Endometrium (tissue), 2 donors: ENCODE results near the gene ESRRG.

Source experiments
- FAIRE-seq: peaks from 2 replicates; lab custom pipeline; 2012; peaks lifted over from hg19 to GRCh38; lab: Jason Lieb, UNC
- donor health status: control.
- donor health status: control.

Gene ESRRG

DNA sequence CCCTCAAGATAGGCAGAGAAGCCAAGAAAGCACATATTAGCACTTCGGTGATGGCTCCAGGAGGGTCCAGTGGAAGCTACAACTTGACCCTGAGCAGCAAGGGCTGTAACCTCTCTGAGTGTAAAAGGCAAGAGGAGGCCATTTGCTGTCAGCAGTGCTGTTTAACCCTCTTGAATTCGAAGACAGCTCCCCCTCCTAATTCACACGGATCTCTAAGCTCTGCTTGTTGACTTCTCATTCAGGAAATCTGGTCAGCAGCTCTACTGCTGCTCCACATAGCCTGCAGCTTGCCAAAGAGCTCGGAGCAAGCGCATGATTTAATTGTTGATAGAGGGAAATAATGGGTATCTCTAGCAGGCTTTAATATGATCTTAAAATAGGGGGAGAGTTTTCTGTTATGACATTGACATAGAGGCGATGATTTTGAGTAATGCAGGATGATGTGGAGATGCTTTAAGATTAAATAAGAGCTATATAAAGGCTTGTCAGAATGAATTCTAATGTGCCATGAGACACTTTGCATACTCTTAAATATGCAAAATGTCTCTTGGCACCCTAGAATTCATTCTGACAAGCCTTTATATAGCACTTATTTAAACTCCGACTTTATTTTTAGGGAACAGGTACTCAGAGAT lies 220.6 kb downstream of the ESRRG start:
- FAIRE-seq: no peak

DNA sequence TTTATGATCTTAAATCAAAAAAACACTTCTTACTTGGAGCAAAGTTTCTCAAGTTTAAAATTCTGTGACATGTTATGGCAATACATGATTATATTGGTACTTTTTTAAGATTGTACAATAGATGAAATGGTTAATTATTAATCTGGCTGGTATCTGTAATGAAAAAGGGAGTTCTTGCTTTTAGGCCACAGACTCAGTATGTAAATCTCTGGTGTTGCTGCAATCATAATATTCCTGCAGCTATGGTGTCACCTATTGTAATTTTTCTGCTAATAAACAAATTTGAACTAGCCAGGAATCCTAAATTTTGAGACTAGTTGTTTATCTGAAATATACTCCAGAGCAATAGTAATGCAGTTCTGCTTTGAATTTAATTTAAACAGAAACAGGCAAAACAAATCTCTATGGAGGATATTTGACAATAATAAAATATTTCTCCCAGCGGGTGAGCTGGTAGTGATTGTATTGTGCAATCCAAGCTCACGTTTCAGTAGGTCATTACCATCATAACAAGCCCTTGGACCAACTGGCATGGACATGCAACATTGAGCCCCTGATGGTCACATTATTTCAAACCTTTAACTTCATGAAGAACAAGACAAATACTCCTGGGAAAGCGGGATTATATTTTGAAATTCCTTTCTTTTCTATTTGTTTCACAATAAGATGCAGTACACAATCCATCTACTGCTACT lies 222.8 kb downstream of the ESRRG start:
- FAIRE-seq: no peak

DNA sequence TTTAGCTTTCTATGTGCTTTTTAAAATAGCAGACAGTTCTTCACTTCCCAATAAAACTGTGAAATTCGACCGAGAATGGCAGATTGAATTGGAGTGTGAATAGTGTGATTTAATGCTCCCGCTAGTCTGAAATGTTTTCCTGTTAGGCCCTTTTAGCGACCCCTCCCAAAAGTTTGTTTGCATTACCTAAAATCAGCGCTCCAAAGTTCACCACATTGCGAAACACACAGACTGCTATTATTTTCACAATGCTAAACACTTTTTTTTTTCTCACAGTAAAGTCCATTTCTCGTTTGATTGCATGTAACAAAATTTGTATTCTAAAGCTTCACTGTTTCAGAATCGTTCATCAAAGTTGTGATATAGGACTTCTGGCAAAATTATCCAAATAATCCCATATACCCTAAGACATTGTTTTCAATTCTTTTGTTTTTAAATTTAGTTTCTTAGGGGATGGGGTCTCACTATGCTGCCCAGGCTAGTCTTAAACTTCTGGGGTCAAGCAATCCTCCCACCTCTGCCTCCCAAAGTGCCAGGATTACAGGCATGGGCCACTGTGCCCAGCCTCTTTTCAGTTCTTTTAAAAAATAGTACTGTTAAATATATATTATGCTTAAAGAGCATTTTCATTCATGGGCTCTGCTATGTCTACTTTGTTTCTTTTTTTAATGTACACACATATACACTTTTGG lies 223.5 kb downstream of the ESRRG start:
- no peak for FAIRE-seq

DNA sequence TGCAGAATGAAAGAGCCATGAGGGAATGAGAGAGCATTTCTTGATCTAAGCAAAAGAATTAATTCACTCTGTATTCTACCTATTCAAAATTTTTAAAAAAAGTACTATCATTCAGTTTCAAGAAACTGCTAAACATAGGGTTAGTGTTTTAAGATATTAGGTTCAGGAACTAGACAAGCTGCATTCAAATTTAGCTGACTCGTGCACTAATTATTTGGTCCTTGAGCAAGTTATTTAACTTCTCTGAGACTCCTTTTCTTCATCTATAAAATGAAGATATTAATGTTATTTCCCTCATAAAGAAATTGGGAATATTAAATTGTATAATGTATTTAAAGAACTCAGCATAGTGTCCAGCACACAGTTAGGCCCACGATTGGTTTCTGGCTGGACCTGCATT lies 225.0 kb downstream of the ESRRG start:
- no peak for FAIRE-seq

DNA sequence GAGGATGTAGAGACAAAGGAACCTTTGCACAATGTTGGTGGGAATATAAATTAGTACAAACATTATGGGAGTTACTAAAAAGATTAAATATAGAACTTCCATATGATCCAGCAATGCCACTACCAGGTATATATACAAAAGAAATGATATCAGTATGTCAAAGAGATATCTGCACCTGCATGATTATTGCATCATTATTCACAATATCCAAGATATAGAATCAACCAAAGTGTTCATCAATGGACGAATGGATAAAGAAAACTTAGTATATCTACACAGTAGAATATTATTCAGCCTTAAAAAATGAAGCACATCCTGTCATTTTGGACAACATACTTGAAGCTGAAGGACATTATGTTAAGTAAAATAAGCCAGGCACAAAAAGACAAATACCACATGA lies 238.2 kb downstream of the ESRRG start:
- no peak for FAIRE-seq

DNA sequence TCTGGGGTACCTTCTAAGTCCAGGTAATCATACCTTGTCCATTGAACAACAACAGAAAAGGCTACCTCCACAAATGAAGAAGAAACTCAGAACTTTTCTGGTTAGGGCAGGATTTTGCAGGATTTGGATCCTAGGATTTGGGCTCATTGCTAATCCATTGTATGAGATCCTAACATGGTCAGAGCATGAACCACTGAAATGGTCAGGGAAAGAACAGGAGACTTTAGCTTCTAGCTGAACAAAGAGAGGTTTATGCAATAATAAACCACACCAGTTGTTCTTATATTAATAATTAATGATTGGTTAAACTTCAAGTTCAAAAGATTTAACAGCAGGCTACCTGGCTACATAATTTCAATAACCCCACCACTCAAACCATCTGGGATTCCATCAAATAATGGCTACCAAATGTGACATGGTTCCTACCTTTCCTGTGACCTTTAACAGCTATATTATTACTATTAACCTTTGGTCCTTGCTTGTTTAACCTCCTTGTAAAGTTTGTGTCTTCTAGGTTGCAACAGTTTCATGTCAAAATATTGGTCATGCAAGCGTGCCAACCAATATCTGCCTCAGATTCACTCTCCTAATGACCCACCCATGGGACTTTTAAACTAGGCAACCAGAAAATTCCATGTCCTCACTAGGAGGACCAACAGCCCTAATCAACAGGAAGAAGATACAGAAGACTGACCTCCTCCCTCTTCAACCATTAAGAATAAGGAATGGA lies 239.4 kb downstream of the ESRRG start:
- FAIRE-seq: no peak

DNA sequence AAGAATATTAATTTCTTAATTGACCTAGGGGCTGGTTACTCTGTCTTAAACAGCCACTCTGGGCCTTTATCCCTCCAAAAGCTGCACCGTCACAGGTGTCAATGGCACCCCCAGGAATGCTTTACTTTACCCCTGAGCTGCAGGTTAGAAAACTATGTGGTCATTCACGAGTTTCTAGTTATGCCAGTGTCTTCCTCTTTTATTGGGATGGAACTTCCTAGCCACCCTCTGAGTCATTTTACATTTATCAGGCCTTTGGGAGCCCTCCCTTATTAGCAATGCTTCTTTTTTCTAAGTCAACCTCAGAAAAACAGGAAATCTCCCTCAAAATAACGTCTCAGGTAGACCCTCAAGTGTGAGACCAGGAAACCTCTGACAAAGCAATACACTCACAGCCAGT lies 240.6 kb downstream of the ESRRG start:
- FAIRE-seq: no peak

DNA sequence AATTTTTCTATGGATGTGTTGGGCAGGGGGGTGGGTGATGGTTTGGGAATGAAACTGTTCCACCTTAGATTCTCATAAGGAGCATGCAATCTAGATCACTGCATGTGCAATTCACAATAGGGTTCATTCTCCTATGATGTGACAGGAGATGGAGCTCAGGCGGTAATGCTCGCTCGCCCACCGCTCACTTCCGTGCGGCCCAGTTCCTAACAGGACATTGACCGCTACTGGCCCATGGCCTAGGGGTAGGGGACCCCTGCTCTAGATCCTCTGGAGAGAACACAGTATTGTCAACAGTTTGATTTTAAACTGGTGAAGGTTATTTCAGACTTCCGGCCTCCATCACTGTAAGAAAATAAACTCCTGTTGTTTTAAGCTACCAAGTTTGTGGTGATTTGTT lies 245.0 kb downstream of the ESRRG start:
- no peak for FAIRE-seq

DNA sequence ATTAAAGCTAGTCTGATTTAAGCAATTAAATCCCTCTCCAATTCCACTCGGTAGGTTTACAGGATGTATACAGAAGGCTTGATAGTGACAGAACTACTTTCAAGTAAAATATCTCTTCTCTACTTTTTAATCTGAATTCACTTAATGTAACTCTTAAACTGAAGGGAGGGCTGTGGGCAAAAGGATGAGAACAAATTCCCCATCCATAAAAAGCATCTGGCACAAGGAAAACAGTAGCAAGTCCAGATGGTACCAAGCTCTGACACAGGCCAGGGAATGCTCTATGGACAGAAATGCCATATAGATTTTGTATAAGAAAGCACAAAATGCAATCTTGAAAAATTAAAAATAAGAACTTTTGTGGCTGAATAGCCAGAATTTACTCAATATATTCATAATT lies 246.9 kb downstream of the ESRRG start:
- FAIRE-seq: no peak

DNA sequence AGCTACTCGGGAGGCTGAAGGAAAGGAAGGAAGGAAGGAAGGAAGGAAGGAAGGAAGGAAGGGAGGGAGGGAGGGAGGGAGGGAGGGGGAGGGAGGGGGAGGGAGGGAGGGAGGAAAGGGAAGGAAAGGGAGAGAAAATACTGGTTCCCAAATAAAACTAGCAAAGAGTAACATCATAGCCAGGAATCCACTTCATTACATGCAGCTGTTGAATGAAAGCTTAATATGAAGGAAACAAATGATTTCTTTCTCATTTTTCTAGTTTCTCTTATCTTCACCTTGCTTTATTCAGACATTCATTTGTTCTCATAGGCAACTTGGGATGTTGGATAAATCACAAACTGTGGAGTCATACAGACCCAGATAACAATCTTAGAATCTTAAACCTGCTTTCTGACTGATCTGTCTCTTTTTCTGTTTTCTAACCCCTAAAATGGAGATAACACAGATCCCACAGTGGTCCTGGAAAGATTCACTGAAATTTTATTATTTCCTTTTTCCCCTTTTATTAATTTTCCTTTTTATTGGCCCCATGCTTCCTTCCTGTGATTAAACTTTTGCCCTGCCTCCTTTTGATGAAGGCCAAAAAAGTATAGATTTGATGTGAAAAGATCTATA lies 247.5 kb downstream of the ESRRG start:
- FAIRE-seq: no peak

DNA sequence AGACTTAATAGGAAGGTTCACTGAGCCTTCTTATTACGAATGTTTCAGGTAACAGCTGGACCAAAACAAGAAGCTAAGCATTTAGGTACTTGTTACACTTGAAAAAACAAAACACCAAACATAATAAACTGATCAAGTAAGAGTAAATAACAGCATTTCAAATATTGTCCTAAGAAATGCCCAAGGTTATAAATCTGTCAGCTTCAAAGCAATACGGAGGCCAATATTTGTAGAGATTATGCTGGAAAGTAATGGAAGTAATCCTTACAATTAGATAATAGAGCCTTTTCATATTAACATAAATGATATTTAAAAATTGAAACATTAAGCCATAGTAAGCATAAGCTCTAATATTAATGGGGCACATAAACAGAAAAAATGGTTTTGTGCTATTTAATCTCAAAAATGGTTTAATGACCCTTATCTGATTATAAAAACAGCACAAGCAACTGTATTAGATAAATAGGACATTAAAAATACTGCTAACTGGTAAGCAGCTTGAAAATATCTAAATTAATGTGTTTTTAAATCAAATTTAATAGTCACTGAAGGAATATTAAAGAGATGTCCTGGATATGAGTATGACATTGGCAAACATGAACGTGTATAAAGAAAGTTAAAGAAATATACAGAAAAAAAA lies 256.9 kb downstream of the ESRRG start:
- no peak for FAIRE-seq

DNA sequence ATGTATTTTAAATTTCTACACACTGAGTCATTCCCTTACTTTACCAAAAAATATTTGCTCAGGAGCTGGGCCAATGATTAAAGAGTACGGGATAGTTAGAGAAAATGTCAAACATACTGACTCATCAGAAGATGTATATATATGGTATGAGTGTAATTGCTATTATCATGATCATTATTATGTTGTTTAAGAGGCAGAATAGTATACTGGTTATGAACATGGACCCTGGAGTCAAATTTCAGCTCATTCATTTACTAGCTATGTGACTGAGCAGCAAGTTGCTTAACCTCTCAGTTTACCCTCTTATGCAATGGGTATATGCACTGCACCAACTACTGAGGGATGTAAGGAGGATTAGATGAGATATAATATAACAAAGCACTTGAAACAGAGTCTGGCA lies 258.7 kb downstream of the ESRRG start:
- no peak for FAIRE-seq

DNA sequence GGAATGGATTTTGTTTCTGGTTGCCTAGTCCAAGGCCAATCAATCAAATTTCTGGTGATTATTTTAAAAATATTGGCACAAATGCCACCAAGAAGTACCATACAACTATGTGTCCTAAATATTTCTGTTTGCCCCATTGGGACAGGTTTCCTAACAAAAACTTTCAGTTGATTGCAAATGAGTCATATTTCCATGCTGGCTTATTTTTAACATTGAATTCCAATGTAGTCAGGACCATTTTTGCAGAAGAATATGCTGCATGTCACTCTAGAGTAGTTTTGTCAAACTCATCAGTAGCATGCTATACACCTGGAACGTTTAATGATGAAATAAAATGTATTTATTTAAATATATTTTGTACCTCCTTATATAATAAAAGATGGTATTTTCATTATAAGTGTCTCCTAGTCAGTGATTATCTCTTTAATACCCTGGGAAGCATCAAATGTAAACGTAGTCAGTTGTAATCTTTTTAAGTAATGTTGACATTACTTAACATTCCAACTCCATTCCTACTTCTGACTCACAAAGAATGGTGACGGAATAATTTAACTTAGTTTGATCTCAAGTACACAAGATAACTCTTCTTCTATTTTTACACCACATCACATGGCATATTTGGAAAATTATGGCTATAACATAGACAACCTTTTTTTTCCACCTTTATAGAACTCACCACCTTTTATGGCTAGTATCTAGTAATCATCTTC lies 261.0 kb downstream of the ESRRG start:
- FAIRE-seq: no peak

DNA sequence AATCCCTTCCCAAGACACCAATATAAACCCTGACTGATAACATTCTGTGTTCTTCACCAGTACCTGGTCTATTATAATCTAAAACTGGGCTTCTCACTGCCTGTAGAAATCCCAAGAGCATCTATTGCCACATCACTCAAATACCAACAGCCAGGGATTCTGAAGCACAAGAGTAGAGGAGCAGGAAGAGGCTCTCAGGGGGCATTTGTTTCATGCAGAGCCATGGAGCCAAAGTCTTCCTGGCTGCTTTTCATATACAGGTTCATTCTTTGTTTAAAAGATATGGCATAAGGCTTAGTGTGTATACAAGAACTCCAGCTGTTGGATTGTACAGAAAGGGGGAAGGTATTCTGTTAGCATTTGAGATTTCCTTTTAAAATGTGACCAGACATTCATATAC lies 261.8 kb downstream of the ESRRG start:
- FAIRE-seq: no peak

DNA sequence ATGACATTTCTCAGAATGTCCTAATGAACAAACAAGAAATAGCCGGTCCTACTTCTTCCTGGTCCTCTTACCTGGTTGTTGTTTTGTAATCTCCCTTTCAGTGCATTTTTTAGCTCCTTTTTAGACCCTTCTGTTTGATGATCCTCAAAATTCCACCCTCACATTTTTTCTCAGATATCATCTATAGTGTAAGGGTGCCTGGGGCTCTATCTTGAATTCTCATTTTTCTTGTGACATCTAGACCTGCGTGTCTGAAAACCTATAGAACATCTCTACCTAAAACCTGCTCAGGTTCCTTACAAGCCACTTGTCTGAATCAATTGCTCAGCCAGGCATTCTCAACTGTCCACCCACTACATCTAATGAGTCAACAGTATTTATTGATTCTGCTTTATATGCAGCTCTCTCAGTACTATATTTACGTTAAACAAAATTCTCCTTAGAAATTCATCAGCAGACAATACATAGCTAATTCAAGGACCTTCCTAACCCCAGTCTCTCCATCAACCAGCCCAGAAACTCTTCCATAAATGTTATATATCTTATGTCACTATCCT lies 263.5 kb downstream of the ESRRG start:
- FAIRE-seq: no peak

DNA sequence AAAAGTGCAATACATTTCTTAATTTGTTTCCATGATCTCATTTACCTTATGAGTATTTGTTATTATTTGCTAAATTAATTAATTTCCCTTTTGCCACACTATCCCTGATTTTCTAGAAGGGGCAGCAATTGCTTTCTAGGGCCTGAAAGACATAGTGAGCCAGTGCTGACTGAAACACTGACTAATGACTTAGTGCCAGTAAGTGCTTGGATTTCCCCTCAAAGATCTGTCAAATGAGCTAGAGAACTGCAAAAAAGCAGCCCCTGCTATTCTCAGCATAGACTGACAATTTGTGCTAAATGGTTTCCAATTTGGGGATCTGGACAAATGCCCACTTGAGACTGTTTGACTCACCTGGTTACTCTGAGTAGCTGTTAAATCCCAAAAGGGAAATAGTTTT lies 264.4 kb downstream of the ESRRG start:
- no peak for FAIRE-seq

DNA sequence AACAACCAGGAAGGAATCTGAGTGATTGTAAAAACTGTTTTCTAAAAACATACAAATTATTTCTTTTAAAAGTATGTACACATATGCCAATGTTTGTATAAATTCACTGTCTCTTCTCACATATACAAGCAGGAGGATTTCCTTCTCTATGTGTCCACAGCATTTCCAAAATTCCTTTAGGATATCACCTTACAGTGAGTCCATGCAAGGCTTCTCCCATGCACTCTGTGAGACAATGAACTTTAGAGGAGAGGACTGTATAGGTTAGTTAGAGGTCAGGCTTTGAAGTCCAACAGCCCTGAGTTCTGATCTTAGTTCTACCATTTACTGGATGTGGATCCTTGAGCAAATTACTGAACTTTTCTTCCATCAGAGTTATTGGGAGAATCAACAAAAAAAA lies 265.9 kb downstream of the ESRRG start:
- FAIRE-seq: no peak

DNA sequence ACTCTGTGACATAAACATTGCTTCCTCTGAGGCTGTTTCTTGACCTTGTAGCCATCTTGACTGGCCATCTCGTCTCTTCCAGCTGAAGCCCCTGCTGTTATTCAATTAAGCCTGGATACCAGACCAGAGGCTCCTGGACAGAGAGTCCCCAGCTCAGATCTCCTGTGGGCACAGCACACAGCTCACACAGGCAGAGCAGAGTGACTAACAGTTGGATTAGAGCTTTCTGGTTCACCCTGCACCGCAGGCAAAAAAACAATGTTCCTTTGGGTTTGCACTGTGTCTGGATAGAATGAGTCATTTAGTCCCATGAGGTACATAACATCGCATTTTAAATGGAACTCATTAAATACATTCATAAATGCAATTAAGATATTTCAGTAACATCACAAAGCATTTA lies 266.5 kb downstream of the ESRRG start:
- no peak for FAIRE-seq

DNA sequence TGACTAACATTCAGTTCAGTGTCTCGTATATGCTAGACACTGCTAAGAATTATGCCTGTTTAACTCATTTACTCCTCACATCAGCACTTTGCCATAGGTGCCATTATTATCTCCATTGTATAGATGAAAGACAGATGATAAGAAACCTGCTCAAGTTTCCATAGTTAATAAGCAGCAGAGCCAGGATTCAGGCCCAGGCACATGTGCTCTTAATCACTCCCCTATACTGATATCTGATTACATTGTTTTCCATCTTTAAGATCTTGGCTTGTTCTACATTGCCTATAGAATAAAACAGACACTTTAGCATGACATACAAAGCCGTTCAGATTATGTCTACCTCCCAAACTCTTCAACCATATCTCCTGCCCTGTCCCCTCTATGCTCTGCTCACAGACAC lies 269.5 kb downstream of the ESRRG start:
- no peak for FAIRE-seq
